Measurements from ENCODE around the gene TMEM30B.

TMEM30B gene

GRCh38 chr14:61298824-61299223, 17.7 kb upstream of the TMEM30B start:
- DNase-seq = no peak

DNA sequence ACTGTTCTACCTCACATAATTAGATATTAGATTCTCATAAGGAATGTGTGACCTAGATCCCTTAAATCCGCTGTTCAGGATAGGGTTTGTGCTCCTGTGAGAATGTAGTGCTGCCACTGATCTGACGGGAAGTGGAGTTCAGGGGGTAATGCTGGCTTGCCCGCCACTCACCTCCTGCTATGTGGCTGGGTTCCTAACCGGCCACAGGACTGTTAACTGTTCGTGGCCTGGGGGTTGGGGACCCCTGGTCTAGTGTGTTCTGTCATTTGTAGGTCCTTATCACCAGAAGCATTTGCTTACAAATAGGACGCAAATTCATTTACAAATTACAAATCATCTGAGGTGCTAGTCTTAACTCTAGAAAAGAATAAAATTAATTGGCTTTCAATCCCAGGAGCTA, 16.4 kb upstream of the TMEM30B start:
- no peak for DNase-seq

GRCh38 chr14:61296719-61297502, 15.8 kb upstream of the TMEM30B start:
- no peak for DNase-seq

DNA sequence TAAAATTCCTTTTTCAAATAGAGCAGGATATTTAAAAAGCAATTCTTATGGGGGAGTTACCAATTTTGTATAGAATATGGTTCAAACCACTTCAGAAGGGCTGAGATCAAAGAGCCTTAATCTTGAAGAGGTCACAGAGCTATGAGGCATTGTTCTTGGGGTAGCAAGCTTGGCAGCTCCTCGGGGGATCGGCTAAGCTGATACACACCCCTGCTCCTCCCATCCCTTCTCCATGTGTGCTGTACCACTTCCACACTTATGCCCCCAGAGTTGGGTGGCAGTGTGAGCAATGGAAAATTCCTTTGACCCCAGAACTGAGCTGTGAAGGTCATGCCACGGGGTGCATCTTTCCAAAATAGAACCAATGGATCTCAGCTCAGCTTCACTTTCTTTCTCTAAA, 15.0 kb upstream of the TMEM30B start:
- DNase-seq = no peak

GRCh38 chr14:61290701-61291100, 9.6 kb upstream of the TMEM30B start:
- DNase-seq = no peak

DNA sequence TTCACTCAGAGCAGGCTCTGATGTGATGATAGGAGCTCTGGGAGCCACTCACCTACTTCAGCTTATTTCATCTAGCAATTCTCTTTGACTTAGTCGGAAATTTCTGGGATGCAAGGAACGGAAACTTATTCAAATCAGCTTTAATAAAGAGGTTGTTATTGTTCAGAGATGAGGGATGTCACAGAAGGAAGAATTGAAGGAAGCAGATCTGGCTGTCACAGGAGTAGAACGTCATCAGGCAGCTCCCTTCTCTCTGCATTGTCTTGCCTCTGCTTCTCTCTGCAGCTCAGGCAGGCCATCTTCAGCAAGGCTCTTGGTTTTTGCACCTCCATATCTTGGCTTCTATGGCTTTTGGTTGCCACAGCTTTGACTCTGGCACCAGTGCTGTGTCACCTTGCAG, 7.6 kb upstream of the TMEM30B start:
- no peak for DNase-seq

GRCh38 chr14:61288228-61288627, 7.1 kb upstream of the TMEM30B start:
- DNase-seq = no peak

GRCh38 chr14:61287196-61287595, 6.1 kb upstream of the TMEM30B start:
- DNase-seq = no peak

DNA sequence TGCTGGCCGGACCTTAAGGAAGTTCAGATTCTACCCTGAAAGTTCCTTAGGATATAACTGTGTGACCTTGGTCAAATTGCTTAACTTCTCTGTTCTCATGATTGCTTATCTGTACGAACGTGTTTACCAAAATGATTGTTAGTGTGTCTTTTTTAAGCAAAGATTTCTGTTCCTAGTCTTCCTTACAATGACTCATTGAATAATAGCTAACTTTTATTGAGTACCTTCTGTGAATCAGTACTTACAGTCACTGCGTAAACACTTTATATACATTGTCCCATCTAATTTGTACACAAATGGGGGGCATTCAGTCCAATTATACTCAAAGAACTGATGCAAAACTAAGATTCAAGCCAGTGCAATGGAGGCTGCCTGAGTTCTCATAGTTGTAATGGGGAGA, 4.2 kb upstream of the TMEM30B start:
- no peak for DNase-seq

DNA sequence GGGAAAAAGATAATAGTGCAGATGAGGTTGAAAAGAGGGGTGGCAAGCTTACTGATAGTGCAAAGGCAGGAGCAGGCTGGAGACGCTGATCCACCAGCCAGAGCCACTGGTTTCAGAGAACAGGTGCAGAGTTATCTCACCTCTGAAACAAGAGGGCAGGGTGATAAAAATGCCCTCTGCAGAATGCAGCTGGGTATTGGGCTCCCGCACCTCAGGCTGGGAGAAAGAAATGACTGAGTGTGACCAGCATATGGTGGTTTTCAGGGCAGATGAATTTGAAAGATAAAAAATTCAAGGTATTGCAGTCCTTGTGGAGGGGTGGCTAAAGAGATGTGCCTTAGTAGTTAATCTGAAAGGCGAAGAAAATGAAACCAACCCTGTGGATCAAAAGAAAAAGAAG, 2.9 kb upstream of the TMEM30B start:
- no peak for DNase-seq

DNA sequence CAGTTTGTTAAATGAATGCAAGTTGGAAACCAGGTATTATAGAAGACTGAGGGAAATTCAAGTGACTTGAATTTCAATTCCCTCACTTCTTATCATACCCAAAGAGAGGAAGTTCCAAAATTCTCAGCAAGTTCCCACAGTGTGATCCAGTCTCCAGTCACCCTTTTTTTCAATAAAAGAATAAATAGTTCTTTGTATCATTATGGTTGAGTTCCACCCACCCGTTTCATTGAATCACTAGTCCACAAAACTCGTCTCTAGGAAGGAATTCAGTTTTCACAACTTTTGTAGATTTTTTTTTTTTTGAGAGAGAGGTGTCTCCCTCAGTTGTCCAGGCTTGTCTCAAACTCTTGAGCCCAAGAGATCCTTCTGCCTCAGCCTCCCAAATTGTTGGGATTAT, 1.6 kb upstream of the TMEM30B start:
- no peak for DNase-seq

- DNase-seq = no peak
Observed at GRCh38 chr14:61281948-61282275, 774 bp upstream of the TMEM30B start.

- DNase-seq = peak; percentile 27 to 80 (median 60)
Observed at GRCh38 chr14:61280526-61281185, 482 bp downstream of the TMEM30B start.

- peak in 2 of 4 experiments; percentile 39 to 54 for DNase-seq
Observed at GRCh38 chr14:61280092-61280525, 1.0 kb downstream of the TMEM30B start.

DNA sequence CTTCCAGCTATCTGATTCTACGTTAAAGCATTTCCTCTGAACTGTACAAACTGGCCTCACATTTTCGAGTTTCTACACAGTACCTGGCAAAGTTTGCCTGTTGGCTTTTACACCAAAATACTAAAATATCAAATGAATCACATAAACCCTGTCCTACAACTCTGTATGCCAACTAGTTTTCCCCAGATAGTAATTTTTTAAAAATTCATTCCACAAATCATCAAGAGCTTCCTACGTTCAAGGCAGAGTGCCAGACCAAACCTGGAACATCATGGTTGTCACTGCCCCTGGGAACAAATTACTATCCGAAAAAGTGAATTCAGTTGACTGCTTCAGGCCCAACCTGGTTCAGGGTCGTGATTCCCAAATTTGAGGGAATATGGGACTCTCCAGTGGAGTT, 2.1 kb downstream of the TMEM30B start:
- no peak for DNase-seq

DNA sequence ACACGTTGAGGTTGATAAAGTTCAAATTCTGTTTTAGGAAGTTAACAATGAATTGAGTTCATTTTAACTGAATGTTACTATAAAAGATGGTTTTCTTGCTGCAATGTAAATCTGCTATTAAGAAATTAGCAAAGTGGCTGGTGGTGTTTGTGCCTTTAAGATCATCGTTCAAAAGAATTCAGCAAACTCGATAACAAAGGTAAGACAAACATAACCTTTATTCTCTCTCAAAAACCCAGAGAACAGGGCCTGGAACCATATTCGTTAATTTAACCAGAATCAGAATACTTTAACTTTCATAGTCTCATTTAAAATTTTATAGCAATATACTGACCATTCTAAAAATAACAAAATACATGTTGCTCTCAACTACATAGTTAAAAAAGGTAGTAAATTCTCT, 3.4 kb downstream of the TMEM30B start:
- no peak for DNase-seq

DNA sequence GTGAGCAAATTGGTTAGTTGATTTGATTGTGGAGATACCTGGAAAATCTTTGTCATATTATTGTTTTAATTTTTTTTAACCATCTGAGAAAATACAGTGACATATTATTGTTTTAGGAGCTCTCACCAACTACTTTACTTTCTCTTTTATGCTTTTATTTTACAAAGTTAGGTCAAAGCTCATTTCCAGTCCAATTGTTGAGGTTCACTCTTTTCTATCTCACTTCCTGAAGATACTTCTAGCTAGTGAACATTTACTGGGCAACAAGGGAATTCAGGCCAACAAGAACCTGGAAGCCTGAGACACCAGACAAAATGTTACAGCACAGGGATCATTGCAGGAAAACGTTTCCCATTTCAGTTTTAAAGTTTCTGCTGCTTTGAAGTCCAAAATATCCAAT, 3.9 kb downstream of the TMEM30B start:
- no peak for DNase-seq

DNA sequence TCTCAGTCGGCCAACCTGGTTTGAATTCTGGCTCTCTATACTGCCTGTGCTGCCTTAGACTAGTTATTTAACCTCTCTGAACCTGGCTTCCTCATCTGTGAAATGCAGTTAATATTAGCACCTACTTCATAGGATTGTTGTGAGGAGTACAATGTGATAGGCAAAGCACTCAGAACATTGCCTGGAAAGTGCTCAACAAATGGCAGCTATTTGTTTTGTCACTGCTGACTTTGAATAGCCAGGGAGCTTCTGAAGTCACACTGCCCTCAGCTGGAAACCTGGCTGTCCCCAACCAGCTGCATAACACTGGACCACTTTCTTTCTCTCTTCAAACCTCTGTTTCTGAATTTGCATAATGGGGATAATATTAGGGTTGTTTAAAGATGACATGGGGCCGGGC, 9.6 kb downstream of the TMEM30B start:
- no peak for DNase-seq

- no peak for DNase-seq
Observed at GRCh38 chr14:61270714-61271113, 10.4 kb downstream of the TMEM30B start.

DNA sequence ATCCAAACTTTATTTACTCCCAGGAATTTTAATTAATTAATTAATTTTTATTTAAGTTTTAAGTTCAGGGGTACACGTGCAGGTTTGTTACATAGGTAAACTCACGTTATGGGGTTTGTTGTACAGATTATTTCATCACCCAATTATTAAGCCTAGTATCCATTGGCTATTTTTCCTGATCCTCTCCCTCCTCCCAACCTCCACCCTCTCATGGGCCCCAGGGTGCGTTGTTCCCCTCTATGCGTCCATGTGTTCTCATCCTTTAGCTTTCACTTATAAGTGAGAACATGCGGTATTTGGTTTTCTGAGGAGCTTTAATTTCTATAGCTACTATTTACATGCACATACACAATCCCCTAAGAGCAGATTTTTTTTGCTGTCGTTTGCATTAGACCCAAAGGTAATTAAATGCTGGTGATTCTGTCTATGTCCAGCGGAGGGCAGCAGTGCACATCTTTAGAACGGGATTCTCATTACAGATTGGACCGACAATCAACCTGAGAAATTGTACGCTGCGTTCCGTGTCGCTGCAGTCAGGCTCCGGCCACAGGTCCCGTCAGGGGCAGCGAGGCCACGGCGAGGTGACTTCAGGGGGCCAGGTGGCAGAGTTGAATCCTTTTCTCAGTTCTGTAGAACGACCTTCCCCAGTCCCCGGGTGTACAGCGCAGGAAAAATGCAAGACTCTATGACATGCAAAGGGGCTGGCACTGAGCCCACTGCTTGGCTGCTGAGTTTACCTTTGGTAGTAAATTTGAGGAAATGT, 11.6 kb downstream of the TMEM30B start:
- peak; percentile 16 to 65 (median 43) for DNase-seq

DNA sequence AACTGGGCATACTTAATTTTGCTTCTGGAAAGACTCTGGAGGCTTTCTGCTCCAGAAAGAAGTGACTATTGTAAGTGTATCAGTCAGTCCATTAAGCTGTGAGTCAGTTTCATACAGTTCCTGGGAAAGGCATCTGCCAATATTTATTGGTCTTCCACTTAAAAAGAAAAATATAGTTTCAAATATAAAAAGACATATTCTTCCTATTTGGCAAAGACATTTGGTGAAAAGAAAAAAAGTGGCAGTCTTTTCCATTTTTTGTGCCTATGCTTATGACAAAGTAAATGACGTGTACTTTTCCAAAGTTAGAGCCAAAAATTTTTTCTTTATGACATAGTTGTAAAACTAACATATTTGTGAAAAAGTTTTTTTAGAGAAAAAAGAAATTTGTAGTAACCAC, 12.3 kb downstream of the TMEM30B start:
- DNase-seq = no peak

GRCh38 chr14:61266891-61267740, 14.0 kb downstream of the TMEM30B start:
- DNase-seq = no peak

GRCh38 chr14:61266436-61266835, 14.7 kb downstream of the TMEM30B start:
- no peak for DNase-seq
